ENCODE results near the gene MEF2A. TPM values are rescaled to one million over a fixed set of nuclear protein-coding genes. Genes with fewer than 3 reads are reported as not detected.
"Not testable (repeated sequence)": the region's sequence is repeated elsewhere in the genome, so short reads cannot be mapped to it uniquely, and the experiment has no call there.

Gene MEF2A
- total RNA-seq = 10 to 100 TPM; 12.9 to 65.4 (median 30.9) TPM

DNA sequence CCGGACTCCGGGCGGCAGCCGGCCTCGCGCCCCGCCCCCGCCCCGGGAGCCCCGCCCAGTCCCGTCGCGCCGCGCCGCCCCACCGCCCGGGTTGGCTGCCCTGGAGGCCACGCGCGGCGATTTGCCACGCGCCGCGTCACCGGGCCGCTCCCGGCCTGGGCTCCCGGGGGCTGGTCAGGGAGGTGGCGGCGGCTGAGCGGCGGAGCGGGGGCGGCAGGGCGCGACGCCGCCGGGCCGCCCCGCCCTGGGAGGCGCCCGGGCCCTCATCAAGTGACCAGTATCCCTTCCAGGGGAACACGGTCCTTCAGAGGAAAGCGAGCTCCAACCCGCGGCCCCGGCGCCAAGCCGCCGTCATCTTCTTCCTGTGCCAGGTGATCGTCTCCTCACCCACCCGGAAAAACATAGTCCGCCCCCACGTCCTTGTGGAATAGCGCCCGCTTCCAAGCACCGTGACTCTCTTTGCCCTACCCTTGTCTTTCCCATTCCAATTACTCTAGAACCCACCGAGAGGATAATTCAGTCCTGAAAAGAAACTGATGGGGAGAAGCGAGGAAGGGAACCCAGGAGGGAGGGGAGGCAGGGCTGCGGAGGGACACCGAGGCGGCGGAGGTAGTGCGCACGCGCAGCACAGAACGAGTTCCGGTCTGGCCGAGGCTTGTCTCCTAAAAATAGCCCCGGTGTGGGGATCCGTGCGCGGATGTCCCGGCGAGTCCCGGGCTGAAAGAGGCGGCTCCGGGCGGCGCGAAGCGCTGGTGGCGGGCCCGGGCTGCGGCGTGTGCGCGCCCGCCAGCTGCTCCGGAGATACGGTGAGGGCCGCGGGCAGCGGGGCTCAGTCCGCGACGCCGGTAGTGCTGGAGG lies at the start of gene MEF2A:
TSS of gene MEF2A (plus strand) at position 686 of the 858 bp plus-strand sequence. CDS start 67,136 bp downstream, outside the sequence.
- Histone ChIP-seq H3K4me1 (replicated peaks in 1 of 2) (peaks cover 9 to 24% of the 10 kb centered on the region in 2 donors), H3K27ac (peak within 1 kb of the TSS; percentile 94 to 95), H3K4me3 (peak within 1 kb of the TSS; percentile 59 to 86 (median 65))
- WGBS, 10 experiments = 0% methylated on average over 1 to 12 of the region's 101 CpGs; no CpG with 5 or more reads in 6 of the 10 experiments
- ATAC-seq (replicated peaks in 6 of 8) = peak; percentile 65 to 82 (median 80)
- in situ Hi-C loops (cut with MboI; ENCODE audit: low pct_unique_long_range_greater_than_20kb in 2 of 9, low sequenced_read_pairs in 9 of 9, unreplicated experiment in 9 of 9) = loop anchor here in 1 of 9 experiments (25.0 kb wide), 1 partner anchor 153 kb away; no protein-coding TSS in a partner anchor

DNA sequence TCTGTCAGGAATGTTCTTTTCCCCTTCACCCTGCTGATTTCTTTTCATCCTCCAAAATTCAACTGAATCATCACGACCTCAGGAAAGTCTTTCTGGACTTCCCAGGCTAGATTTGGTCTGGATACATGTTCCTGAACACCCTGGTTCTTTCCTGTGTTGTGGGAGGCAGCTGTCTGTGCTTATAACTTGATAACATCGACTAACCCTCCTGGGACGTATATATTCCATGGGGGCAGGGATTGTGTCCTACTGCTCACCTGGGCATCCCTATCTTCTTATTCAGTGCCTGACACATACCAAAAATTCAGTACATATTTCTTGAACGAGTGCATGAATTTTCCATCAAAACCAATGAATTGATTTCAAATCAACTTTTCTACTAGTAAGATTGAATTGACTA lies 47.6 kb upstream of the MEF2A start:
- in situ Hi-C loops (cut with MboI; ENCODE audit: low pct_unique_long_range_greater_than_20kb in 2 of 9, low sequenced_read_pairs in 9 of 9, unreplicated experiment in 9 of 9) = no loop called here
- no peaks in the 10 kb centered on the region for H3K4me1 ChIP-seq (replicated peaks in 1 of 2)
- no peak for ATAC-seq (replicated peaks in 6 of 8)
- no peak overlapping the region for H3K27ac ChIP-seq
- no peak overlapping the region for H3K4me3 ChIP-seq
- 63 to 100% (median 87%) methylated on average over 1 to 4 of the region's 4 CpGs; no CpG with 5 or more reads in 2 of the 10 experiments for WGBS, 10 experiments

DNA sequence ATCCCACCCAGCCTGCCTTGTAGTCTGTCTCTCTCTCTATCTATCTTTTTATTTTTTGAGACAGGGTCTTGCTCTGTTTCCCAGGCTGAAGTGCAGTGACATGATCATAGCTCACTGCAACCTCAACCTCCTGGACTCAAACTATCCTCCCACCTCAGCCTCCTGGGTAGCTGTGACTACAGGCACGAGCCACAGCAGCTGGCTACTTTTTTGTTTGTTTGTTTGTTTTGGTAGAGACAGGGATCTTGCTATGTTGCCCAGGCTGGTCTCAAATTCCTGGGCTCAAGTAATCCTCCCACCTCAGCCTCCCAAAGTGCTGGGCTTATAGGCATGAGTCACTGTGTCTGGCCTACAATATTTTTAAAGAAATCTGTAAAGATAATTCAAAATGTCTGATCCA lies 46.4 kb upstream of the MEF2A start:
- ATAC-seq (replicated peaks in 6 of 8); H3K4me3 ChIP-seq; H3K4me1 ChIP-seq (replicated peaks in 1 of 2); H3K27ac ChIP-seq; in situ Hi-C loops (cut with MboI; ENCODE audit: low pct_unique_long_range_greater_than_20kb in 2 of 9, low sequenced_read_pairs in 9 of 9, unreplicated experiment in 9 of 9): not testable (repeated sequence)
- WGBS, 10 experiments = 0 to 83% (median 75%) methylated on average over 1 of the region's 1 CpG; no CpG with 5 or more reads in 2 of the 10 experiments

DNA sequence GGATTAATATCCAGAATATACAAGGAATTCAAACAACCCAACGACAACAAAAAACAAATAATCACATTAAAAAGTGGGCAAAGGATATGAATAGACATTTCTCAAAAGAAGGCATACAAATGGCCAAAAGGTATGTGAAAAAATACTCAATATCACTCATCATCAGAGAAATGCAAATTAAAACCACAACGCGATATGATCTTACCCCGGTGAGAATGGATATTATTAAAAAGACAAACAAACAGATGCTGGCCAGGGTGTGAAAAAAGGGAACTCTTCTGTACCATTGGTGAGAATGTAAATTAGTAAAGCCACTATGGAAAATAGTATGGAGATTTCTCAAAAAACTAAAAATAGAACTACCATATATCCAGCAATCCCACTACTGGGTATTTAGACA lies 43.5 kb upstream of the MEF2A start:
- WGBS, 10 experiments = 55 to 100% (median 90%) methylated on average over 3 to 4 of the region's 4 CpGs
- in situ Hi-C loops (cut with MboI; ENCODE audit: low pct_unique_long_range_greater_than_20kb in 2 of 9, low sequenced_read_pairs in 9 of 9, unreplicated experiment in 9 of 9) = no loop called here
- H3K27ac ChIP-seq = no peak overlapping the region
- no peak for ATAC-seq (replicated peaks in 6 of 8)
- no peaks in the 10 kb centered on the region for H3K4me1 ChIP-seq (replicated peaks in 1 of 2)
- H3K4me3 ChIP-seq = no peak overlapping the region

DNA sequence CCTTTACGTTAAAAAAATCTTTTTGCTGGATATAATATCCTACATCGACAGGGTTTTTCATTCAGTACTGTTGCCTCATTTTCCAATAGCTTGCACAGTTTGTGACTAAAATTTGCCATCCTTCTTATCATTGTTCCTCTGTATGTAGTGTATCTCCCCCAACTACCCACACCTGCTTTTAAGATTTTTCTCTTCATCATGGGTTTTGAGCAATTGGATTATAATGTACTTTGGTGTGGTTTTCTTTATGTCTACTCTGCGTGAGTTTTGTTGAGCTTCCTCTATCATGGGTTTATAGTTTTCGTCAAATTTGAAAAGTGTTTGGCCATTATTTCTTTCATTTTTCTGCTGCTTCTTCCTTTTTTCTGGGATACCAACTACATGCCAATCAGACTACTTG lies 39.6 kb upstream of the MEF2A start:
- H3K4me1 ChIP-seq (replicated peaks in 1 of 2) = no peaks in the 10 kb centered on the region
- 50 to 85% (median 69%) methylated on average over 2 to 4 of the region's 4 CpGs for WGBS, 10 experiments
- in situ Hi-C loops (cut with MboI; ENCODE audit: low pct_unique_long_range_greater_than_20kb in 2 of 9, low sequenced_read_pairs in 9 of 9, unreplicated experiment in 9 of 9) = no loop called here
- H3K4me3 ChIP-seq = no peak overlapping the region
- ATAC-seq (replicated peaks in 6 of 8) = no peak
- no peak overlapping the region for H3K27ac ChIP-seq

DNA sequence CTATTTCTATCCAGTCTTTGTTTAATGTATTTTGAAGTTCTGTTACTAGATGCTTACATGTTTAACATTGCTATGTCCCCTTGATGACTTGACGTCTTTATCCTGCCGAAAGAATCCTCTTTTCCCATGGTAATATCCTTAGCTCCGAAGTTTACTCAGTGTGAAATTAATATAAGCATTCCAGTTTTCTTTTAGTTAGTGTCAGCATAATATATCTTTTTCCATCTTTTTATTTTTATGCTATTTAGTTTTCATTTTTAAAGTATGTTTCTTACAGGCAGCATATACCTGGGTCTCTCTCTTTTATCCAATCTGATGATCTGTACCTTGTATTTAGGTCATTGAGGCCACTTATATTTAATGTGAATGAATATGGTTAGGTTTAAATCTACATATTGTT lies 39.1 kb upstream of the MEF2A start:
- no peaks in the 10 kb centered on the region for H3K4me1 ChIP-seq (replicated peaks in 1 of 2)
- in situ Hi-C loops (cut with MboI; ENCODE audit: low pct_unique_long_range_greater_than_20kb in 2 of 9, low sequenced_read_pairs in 9 of 9, unreplicated experiment in 9 of 9) = no loop called here
- H3K4me3 ChIP-seq = no peak overlapping the region
- ATAC-seq (replicated peaks in 6 of 8) = no peak
- no peak overlapping the region for H3K27ac ChIP-seq
- WGBS, 10 experiments = 59 to 100% (median 92%) methylated on average over 2 to 3 of the region's 3 CpGs

DNA sequence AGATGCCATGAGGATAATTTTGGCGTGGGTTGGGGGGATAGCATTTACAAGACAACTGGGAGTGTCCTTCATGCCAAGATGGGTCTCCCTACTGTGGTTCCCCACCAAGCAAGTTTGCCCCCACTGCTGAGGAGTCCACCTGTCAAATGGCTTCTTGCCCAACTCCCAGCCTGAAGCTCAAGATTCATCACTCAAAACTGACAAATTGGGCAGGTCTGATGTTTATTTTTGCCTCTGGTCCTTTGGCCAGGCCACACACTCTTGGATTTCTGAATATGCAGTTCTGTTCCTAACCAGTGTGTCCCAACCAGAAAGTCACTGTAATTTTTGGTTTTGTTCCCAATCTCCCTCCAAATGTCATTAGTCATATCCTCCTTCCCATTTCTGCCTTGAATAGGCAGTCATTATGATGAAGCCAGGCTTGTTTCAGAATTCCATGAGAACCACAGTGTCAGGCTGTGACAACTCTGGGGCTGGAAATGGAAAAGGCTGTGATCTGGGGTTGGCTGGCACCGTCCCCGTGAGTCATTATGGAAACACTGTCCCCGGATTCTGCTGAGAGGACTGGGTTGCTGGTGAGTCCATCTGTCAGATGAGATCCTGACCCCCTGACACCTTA lies 29.3 kb upstream of the MEF2A start:
- ATAC-seq (replicated peaks in 6 of 8) = peak in 6 of 8 experiments; percentile 52 to 90 (median 62)
- in situ Hi-C loops (cut with MboI; ENCODE audit: low pct_unique_long_range_greater_than_20kb in 2 of 9, low sequenced_read_pairs in 9 of 9, unreplicated experiment in 9 of 9) = no loop called here
- Histone ChIP-seq H3K4me1 (replicated peaks in 1 of 2) (peaks cover 0 to 4% of the 10 kb centered on the region in 2 donors), H3K4me3 (no peak overlapping the region), H3K27ac (no peak overlapping the region)
- WGBS, 10 experiments = 0 to 83% (median 60%) methylated on average over 1 to 4 of the region's 4 CpGs; no CpG with 5 or more reads in 2 of the 10 experiments

DNA sequence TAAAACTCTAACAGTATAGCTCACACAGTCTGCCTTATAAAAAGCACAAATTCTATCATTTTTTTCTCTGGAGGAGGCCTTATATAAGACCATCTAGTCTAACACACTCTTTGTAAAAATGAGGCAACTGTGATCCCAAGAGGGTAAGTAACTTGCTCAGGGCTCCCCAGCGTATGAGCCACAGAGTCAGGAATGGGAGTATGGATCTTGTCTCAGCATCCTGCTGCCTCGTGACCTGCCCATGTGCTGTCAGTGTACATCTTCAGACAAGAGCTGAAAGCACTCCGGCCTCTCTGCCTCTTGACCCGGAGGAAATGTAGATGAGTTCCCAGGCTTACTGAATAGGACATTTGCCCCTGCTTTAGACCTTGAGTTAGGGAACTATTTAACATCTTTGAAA lies 28.4 kb upstream of the MEF2A start:
- peak in 6 of 8 experiments; percentile 41 to 81 (median 68) for ATAC-seq (replicated peaks in 6 of 8)
- Histone ChIP-seq H3K27ac (no peak overlapping the region), H3K4me1 (replicated peaks in 1 of 2) (peaks cover 0 to 4% of the 10 kb centered on the region in 2 donors), H3K4me3 (no peak overlapping the region)
- in situ Hi-C loops (cut with MboI; ENCODE audit: low pct_unique_long_range_greater_than_20kb in 2 of 9, low sequenced_read_pairs in 9 of 9, unreplicated experiment in 9 of 9) = no loop called here
- WGBS, 10 experiments = 0 to 100% (median 63%) methylated on average over 1 to 4 of the region's 4 CpGs; no CpG with 5 or more reads in 3 of the 10 experiments

DNA sequence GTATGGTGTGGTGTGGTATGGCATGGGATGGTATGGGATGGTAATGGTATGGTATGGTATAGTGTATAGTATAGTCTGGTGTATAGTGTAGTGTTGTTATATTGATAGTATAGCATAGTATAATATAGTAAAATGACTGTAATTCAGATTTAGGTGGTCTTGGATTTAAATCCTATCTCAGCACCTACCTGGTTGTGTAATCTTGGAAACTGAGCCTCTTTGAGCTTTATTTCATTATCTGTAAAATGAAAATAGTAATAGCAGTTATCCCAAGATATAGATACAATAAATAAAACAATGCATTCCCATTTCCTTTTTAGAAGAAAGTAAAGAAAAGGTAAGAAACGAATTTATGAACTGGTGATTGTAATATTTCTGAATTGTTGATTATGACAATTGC lies 27.5 kb upstream of the MEF2A start:
- H3K27ac ChIP-seq = no peak overlapping the region
- peaks cover 0 to 4% of the 10 kb centered on the region in 2 donors for H3K4me1 ChIP-seq (replicated peaks in 1 of 2)
- ATAC-seq (replicated peaks in 6 of 8) = no peak
- no peak overlapping the region for H3K4me3 ChIP-seq
- WGBS, 10 experiments = 33 to 100% (median 56%) methylated on average over 1 of the region's 1 CpG
- in situ Hi-C loops (cut with MboI; ENCODE audit: low pct_unique_long_range_greater_than_20kb in 2 of 9, low sequenced_read_pairs in 9 of 9, unreplicated experiment in 9 of 9) = no loop called here

DNA sequence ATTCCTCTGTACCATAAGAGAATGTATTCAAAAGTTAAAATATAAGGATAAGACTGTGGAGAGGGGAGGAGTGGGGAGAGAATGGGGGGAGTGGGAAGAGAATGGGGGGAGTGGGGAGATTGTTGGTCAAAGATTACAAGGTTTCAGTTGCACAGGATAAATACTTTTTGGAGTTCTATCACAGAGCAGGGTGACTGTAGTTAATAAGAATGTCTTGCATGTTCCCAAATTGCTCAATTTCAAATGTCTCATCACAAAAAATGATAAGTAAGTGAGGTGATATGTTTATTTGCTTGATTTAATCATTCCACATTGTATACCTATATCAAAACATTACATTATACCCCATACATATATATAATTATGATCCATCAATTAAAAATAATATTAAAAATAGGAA lies 23.0 kb upstream of the MEF2A start:
- Histone ChIP-seq H3K4me1 (replicated peaks in 1 of 2) (no peaks in the 10 kb centered on the region), H3K4me3 (no peak overlapping the region), H3K27ac (no peak overlapping the region)
- in situ Hi-C loops (cut with MboI; ENCODE audit: low pct_unique_long_range_greater_than_20kb in 2 of 9, low sequenced_read_pairs in 9 of 9, unreplicated experiment in 9 of 9) = no loop called here
- ATAC-seq (replicated peaks in 6 of 8) = no peak

DNA sequence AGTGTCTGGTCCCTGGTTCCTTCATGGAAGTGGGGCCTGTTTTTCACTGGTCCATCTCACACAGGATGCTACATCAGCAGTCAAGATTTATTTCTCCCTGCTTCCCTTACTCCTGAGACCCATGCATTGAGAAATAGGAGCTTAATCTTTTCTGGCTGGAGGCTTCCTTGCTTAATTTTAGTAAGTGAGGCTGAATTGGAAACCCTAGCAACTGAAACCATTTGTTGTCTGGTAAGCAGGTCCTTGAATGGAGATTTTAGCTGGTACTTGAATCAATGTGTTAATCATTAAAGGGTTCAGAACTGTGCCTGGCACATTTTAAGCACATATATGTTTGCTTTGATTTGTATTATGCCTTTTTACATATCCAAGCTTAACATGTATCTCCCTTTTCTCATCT lies 20.2 kb upstream of the MEF2A start:
- H3K27ac ChIP-seq = no peak overlapping the region
- ATAC-seq (replicated peaks in 6 of 8) = no peak
- no peaks in the 10 kb centered on the region for H3K4me1 ChIP-seq (replicated peaks in 1 of 2)
- in situ Hi-C loops (cut with MboI; ENCODE audit: low pct_unique_long_range_greater_than_20kb in 2 of 9, low sequenced_read_pairs in 9 of 9, unreplicated experiment in 9 of 9) = no loop called here
- no peak overlapping the region for H3K4me3 ChIP-seq

DNA sequence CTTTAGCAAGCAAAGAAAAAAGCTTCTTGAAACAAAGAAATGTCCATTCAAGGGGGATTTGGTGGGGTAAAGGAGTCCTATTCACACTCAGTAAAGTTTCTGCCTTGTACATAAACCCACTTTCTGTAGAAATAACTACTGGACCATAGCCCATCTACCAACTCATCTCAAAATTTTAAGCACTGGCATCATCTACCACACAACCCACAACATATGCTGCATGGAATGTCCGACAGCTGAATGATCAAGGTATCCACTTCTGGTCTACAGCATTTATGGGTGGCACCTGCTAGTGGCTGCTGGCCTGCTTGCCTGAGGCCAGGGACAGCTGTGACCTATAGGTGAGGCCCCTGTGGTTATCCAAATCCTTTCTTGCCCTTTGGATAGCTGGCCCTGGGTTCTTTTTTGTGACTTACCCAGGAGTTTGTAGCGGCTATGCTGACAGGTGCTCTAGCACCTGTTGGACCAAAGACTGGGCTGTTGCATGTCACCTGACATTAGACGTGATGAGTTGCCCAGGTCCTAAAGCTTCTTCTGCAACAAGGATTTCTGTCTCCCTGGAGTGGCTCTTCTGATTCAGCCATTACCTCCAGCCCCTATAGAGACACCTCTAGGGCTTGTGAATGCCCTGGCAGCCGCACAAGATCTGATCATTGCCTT lies 19.2 kb upstream of the MEF2A start:
- H3K27ac ChIP-seq = no peak overlapping the region
- WGBS, 10 experiments = 67 to 100% (median 95%) methylated on average over 1 to 2 of the region's 4 CpGs; no CpG with 5 or more reads in 4 of the 10 experiments
- no peaks in the 10 kb centered on the region for H3K4me1 ChIP-seq (replicated peaks in 1 of 2)
- in situ Hi-C loops (cut with MboI; ENCODE audit: low pct_unique_long_range_greater_than_20kb in 2 of 9, low sequenced_read_pairs in 9 of 9, unreplicated experiment in 9 of 9) = no loop called here
- H3K4me3 ChIP-seq = no peak overlapping the region
- no peak for ATAC-seq (replicated peaks in 6 of 8)

DNA sequence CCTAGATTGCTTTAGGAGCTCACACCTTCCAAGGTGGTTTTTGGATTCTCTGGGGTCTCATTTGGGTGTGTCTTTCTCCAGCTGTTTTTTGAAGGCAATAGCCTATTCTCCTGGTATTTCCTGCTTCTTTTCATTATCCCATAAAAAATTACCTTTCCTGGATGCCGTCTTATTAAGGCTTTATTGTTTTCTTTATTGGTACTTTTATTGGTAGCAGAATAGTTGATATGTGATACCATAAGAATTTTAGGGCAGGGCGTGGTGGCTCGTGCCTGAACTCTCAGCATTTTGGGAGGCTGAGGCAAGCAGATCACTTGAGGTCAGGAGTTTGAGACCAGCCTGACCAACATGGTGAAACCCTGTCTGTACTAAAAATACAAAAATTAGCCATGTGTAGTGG lies 18.3 kb upstream of the MEF2A start:
- H3K27ac ChIP-seq = no peak overlapping the region
- no peaks in the 10 kb centered on the region for H3K4me1 ChIP-seq (replicated peaks in 1 of 2)
- WGBS, 10 experiments = 71 to 100% (median 92%) methylated on average over 1 to 3 of the region's 3 CpGs; no CpG with 5 or more reads in 3 of the 10 experiments
- no peak for ATAC-seq (replicated peaks in 6 of 8)
- in situ Hi-C loops (cut with MboI; ENCODE audit: low pct_unique_long_range_greater_than_20kb in 2 of 9, low sequenced_read_pairs in 9 of 9, unreplicated experiment in 9 of 9) = no loop called here
- no peak overlapping the region for H3K4me3 ChIP-seq

Measured in motor neuron (in vitro differentiated cells).